ENCODE data around the gene S100A10. TPM values are rescaled to one million over a fixed set of nuclear protein-coding genes. Genes with fewer than 3 reads are reported as not detected.

Gene S100A10
- total RNA-seq, 2 experiments from 2014 or later: 540 to 571 TPM

DNA sequence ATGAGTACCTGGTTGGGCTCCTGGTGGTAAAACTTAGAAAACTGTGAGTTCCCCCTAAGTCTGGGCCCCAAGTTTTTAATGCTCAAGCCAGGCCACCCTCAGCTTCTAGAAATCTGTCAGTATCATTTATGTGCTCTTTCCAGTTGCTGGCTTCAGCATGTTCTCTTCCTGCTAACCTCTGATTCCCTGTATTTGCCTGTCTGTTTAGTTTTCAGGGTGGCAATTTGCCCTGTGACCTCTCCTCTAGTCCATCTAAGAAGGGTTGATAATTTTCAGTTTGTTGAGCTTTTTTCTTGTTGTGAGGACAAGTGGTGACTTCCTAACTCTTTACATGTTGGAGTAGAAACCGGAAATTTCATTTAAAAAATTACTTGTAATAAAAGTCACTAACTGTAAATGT is 16.0 kb upstream of the S100A10 start:
- H3K9me3 Mint-ChIP-seq (ENCODE audit: insufficient read depth): no peaks in the 10 kb centered on the region
- CTCF ChIA-PET: interaction anchor here (0.7 to 1.9 kb wide), 8 partner anchors 8 to 76 kb away, joined by 3 to 10 read pairs (median 4); no protein-coding TSS in a partner anchor
- H3K27ac Mint-ChIP-seq: no peak overlapping the region
- DNase-seq: no peak
- H3K4me3 Mint-ChIP-seq: no peak overlapping the region
- ATAC-seq: no peak
- H3K36me3 Mint-ChIP-seq (ENCODE audit: low read depth): no peaks in the 10 kb centered on the region
- POLR2A ChIA-PET: interaction anchor here (0.6 kb wide), 1 partner anchor 80 kb away, joined by 3 read pairs; no protein-coding TSS in a partner anchor
- peaks cover 5% of the 10 kb centered on the region for H3K4me1 Mint-ChIP-seq (ENCODE audit: low read depth)
- peaks cover 32% of the 10 kb centered on the region for H3K27me3 Mint-ChIP-seq (ENCODE audit: low read depth)

DNA sequence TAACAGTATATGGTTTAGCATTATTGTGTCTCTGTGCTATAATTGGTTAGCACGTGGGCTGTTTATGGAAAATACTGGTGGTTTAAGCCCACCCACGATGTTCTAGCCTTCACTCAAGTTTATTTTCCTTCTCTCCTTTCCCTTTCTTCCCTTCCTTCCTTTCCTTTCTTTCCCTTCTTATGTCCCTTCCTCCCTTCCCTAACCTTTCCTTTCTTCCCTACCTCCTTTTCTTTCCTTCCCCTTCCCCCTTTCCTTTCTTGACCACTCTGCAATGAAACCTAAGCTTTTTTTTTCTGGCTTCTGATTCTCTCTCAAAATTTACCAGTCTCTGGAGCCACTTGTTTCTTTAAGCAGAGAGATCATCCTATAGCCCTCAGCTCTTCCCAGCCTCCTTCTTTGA is 13.4 kb upstream of the S100A10 start:
- Mint-ChIP-seq H3K9me3 (ENCODE audit: insufficient read depth) (no peaks in the 10 kb centered on the region), H3K36me3 (ENCODE audit: low read depth) (no peaks in the 10 kb centered on the region), H3K27ac (no peak overlapping the region), H3K4me1 (ENCODE audit: low read depth) (peaks cover 3% of the 10 kb centered on the region), H3K4me3 (no peak overlapping the region), H3K27me3 (ENCODE audit: low read depth) (peaks cover 40% of the 10 kb centered on the region)
- CTCF ChIA-PET: interaction anchor here (0.9 kb wide), 1 partner anchor 39 kb away, joined by 4 read pairs; no protein-coding TSS in a partner anchor
- no peak for DNase-seq
- no peak for ATAC-seq
- POLR2A ChIA-PET: interaction anchor here (0.5 kb wide), 1 partner anchor 9 kb away, joined by 3 read pairs; no protein-coding TSS in a partner anchor

DNA sequence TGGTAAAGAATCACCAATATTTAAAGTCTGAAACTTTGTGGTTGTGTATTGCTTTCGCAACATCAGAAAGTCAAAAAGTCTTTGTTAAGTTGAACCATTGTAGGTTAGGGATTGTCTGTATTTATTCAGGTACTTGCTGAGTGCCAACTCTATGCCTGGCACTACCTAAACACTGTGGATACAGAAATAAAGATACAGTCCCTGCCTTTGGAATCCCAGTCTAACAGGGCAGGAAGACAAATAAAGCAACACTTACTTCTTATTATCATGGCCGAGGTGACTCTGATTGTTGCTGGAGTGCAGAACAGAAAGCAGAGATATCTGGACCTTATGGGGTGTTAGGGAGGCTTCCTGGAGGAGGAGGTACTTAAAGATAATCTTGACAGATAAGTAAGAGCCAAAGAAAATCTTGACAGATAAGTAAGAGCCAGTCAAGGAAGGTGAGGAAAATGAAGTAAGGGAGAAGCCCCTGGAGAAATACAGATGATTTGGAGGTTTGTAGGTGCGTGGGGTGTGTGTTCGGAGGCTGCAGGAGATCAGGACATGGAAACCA is 11.8 kb upstream of the S100A10 start:
- H3K4me1 Mint-ChIP-seq (ENCODE audit: low read depth): peaks cover 10% of the 10 kb centered on the region
- H3K27ac Mint-ChIP-seq: no peak overlapping the region
- no peak for ATAC-seq
- CTCF ChIA-PET: interaction anchor here (1.4 to 27.4 kb wide), 4 partner anchors 10 to 70 kb away, joined by 9 to 1011 read pairs (median 186); no protein-coding TSS in a partner anchor
- H3K4me3 Mint-ChIP-seq: no peak overlapping the region
- POLR2A ChIA-PET: interaction anchor here (0.7 kb wide), 1 partner anchor 22 kb away, joined by 3 read pairs; no protein-coding TSS in a partner anchor
- DNase-seq: no peak
- peaks cover 37% of the 10 kb centered on the region for H3K27me3 Mint-ChIP-seq (ENCODE audit: low read depth)
- no peaks in the 10 kb centered on the region for H3K9me3 Mint-ChIP-seq (ENCODE audit: insufficient read depth)
- no peaks in the 10 kb centered on the region for H3K36me3 Mint-ChIP-seq (ENCODE audit: low read depth)

DNA sequence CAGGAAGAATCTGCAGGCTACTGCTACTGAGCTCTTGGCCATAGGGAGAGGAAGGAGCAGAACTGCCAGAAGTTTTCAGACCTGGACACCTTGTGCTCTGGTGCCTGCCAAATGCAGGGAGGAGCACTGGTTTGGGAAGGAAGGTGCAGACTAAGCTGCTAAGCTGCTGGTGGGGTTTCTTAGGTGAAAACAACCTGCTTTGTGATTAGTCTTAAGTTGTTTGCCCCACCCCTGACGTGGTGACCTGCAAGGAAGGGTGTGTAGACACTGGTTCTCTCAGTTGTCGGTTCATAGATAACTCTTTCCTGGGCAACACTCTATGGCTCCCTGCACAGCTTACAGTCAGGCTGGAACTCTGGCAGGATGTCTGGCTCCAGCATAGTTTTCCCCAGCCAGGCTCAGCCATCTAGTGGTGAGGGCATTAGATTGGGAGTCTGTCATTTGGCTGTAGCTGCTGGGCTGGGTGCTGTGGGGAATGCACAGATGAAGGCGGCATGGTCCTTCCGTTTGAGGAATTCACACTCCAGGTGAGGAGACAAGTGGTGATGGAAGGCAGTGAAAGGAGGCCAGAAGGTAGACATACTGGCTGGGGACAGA is 10.3 kb upstream of the S100A10 start:
- CTCF ChIA-PET: interaction anchor here (0.7 to 27.4 kb wide), 9 partner anchors 8 to 122 kb away, joined by 3 to 1011 read pairs (median 25); partner anchors contain the start of genes S100A11 and THEM4

DNA sequence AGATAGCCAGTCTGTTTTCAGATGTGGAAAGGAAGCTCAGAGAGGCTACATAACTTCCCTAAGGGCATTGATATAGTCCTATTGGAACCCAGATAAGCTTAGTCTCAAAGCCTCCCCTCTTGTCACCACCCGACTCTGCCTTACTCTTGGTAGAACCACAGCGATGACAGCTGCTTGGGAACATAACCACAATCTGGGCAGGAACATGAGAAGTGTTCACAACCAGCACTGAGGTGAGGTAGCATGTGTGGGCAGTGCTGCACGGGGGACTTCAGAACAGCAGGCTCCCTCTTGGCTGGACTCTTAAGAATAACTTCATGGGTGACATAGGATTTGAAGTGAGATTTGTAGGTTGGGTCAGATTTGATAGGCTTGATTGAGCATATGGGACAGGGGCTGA is 9.3 kb upstream of the S100A10 start:
- Mint-ChIP-seq H3K9me3 (ENCODE audit: insufficient read depth) (no peaks in the 10 kb centered on the region), H3K36me3 (ENCODE audit: low read depth) (no peaks in the 10 kb centered on the region), H3K27ac (no peak overlapping the region), H3K4me1 (ENCODE audit: low read depth) (peaks cover 10% of the 10 kb centered on the region), H3K4me3 (no peak overlapping the region), H3K27me3 (ENCODE audit: low read depth) (peaks cover 34% of the 10 kb centered on the region)
- ATAC-seq (no peak), DNase-seq (no peak)
- CTCF ChIA-PET: interaction anchor here (1.0 to 27.4 kb wide), 12 partner anchors 12 to 409 kb away, joined by 3 to 1011 read pairs (median 20); partner anchors contain the start of genes S100A11 and THEM4
- POLR2A ChIA-PET: interaction anchor here (0.7 to 0.8 kb wide), 2 partner anchors 10 to 16 kb away, joined by 3 read pairs; no protein-coding TSS in a partner anchor

More for the DNA sequence above, 10.3 kb upstream of the S100A10 start:
- Mint-ChIP-seq H3K27ac (no peak overlapping the region), H3K27me3 (ENCODE audit: low read depth) (peaks cover 38% of the 10 kb centered on the region), H3K9me3 (ENCODE audit: insufficient read depth) (no peaks in the 10 kb centered on the region), H3K36me3 (ENCODE audit: low read depth) (no peaks in the 10 kb centered on the region), H3K4me3 (no peak overlapping the region), H3K4me1 (ENCODE audit: low read depth) (peaks cover 10% of the 10 kb centered on the region)
- POLR2A ChIA-PET: no interaction called here
- DNase-seq: no peak
- no peak for ATAC-seq

DNA sequence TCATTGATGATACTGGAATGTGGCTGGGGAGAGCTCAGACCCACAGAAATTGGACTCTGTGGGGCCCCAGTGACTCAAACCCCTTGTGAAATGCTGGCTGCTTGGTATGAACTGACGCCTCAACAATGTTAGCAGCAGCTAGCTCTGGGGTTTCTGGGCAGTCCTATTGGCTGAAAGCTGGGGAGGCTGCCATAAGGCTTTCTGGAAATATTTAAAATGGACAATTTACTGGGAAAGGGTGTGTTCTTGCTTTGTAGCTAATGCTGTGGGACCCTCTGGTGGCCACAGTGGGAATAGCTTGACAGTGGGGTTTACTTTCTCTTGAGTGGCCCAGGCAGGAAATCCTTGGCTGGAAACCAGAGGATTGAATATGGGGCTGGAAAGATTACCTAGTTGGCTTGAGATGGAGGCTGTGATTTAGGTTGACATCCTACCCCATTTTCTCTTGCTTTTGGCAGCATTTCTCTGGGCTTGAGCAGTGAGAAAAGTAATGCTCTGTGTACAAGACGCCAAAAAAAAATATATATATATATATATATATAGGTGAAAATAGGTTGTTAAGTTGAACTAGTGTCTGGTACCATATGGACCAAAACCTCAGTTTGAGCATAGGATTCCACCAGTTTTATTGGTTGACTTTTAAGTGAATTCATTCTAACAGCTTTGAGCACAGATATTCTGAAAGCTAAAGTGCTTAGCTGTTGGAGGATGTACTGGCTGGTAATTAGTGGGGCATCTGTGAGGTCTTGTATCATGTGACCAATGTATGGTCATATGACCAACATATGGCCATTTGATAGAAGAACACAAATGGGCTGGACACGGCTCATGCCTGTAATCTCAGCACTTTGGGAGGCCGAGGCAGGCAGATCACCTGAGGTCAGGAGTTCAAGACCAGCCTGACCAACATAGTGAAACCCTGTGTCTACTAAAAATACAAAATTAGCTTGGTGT is 8.2 kb upstream of the S100A10 start:
- Mint-ChIP-seq H3K36me3 (ENCODE audit: low read depth) (no peaks in the 10 kb centered on the region), H3K9me3 (ENCODE audit: insufficient read depth) (no peaks in the 10 kb centered on the region), H3K27me3 (ENCODE audit: low read depth) (peaks cover 35% of the 10 kb centered on the region), H3K4me3 (no peak overlapping the region), H3K27ac (no peak overlapping the region), H3K4me1 (ENCODE audit: low read depth) (peaks cover 10% of the 10 kb centered on the region)
- DNase-seq (peak; percentile 88), ATAC-seq (peak; percentile 63)
- CTCF ChIA-PET: interaction anchor here (0.6 to 27.4 kb wide), 48 partner anchors 8 to 527 kb away, joined by 3 to 1011 read pairs (median 6); partner anchors contain the start of genes C2CD4D, S100A10, S100A11 and THEM4
- POLR2A ChIA-PET: interaction anchor here (0.6 to 1.0 kb wide), 2 partner anchors 8 to 33 kb away, joined by 3 read pairs; partner anchors contain the start of gene S100A10

DNA sequence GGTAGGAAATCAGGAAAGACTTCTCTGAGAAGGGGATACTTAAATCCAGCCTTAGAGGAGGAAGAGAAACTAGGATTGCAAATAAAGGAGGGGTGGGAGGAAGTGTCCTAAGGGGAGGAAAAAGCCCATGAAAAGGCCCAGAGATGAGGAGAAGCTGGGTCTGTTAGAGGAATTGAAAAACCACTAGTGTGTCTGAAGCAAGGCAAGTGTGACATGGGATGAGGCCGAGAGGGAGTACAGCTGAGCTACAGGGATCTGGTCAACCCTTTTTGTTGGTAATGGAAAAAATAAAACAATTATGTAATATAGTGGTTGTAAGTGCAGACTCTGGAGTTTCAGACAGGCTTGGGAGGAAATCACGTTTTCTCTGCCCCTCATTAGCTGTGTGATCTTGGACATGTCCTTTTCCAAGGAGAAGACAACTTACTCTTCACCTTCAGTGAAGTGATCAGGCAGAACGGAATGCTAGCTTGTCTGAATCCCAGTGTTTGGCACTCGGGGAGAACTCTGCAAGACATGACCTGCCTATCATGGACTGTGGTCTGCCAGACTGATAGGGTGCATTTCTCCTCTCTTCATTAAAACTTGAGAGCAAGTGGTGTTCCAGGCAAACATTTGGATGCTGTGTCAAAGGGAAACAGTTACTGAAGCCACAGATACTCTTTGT is 7.4 kb upstream of the S100A10 start:
- Mint-ChIP-seq H3K36me3 (ENCODE audit: low read depth) (no peaks in the 10 kb centered on the region), H3K4me3 (no peak overlapping the region)

DNA sequence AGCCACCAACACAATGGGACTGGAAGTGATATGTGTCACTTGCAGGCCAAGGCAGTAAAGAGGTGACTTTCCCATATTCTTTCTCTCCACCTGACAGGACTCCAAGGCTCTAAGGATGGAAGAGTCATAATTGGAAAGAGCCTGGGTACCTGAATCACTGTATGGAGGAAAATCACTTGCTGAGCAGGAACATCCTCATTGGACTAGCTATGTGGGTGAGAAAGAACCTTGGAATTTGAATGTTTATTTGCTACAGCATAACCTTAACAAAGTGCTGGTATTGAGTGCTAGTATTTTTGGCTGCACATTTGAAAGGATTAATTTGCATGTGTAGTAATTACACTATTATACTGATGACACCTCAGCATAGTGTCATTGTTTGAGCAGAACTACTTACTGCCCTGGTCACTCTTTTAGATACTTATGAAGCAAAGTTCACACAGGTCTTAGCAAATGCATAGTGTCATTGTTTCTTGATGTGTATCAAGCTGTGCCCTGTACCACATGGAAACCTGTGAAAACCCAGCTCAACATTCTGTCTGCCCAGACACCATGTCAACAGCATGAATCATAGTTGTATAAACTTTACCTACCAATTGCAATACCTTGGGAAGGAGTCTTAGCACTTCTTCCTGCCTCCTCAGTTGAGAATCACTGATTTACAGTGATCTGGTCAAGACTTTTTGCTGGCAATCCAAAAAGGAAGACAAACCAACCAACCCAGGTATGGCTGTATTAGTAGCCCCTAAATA is 5.1 kb upstream of the S100A10 start:
- Mint-ChIP-seq H3K4me1 (ENCODE audit: low read depth) (peaks cover 21% of the 10 kb centered on the region), H3K9me3 (ENCODE audit: insufficient read depth) (no peaks in the 10 kb centered on the region), H3K4me3 (no peak overlapping the region), H3K27ac (no peak overlapping the region), H3K27me3 (ENCODE audit: low read depth) (peaks cover 21% of the 10 kb centered on the region), H3K36me3 (ENCODE audit: low read depth) (no peaks in the 10 kb centered on the region)
- no peak for ATAC-seq
- CTCF ChIA-PET: interaction anchor here (0.9 to 27.4 kb wide), 14 partner anchors 11 to 109 kb away, joined by 3 to 1011 read pairs (median 8); partner anchors contain the start of gene S100A11
- POLR2A ChIA-PET: interaction anchor here (0.7 to 0.8 kb wide), 2 partner anchors 8 to 31 kb away, joined by 3 to 5 read pairs; no protein-coding TSS in a partner anchor
- DNase-seq: no peak

More for the DNA sequence above, 7.4 kb upstream of the S100A10 start:
- ATAC-seq: no peak
- Mint-ChIP-seq H3K27me3 (ENCODE audit: low read depth) (peaks cover 35% of the 10 kb centered on the region), H3K9me3 (ENCODE audit: insufficient read depth) (no peaks in the 10 kb centered on the region), H3K4me1 (ENCODE audit: low read depth) (peaks cover 10% of the 10 kb centered on the region), H3K27ac (no peak overlapping the region)
- CTCF ChIA-PET: interaction anchor here (0.8 to 27.4 kb wide), 45 partner anchors 9 to 526 kb away, joined by 3 to 1011 read pairs (median 6); partner anchors contain the start of genes C2CD4D, S100A11 and THEM4
- DNase-seq: no peak
- POLR2A ChIA-PET: interaction anchor here (0.6 to 1.0 kb wide), 2 partner anchors 8 to 32 kb away, joined by 3 read pairs; partner anchors contain the start of gene S100A10

DNA sequence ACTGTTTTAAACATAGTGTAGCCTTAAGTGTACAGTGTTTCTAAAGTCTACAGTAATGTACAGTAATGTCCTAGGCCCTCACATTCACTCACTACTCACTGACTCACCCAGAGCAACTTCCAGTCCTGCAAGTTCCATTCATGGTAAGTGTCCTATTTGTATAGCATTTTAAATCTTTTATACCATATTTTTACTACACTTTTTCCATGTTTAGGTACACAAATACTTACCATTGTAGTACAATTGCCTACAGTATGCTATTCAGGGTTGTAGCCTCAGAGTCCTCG is 3.6 kb upstream of the S100A10 start:
- H3K9me3 Mint-ChIP-seq (ENCODE audit: insufficient read depth): no peaks in the 10 kb centered on the region
- peaks cover 23% of the 10 kb centered on the region for H3K4me1 Mint-ChIP-seq (ENCODE audit: low read depth)
- ChIA-PET CTCF (interaction anchor here (1.3 to 27.4 kb wide), 5 partner anchors 18 to 62 kb away, joined by 3 to 1011 read pairs (median 116); no protein-coding TSS in a partner anchor), POLR2A (no interaction called here)
- H3K27me3 Mint-ChIP-seq (ENCODE audit: low read depth): peaks cover 13% of the 10 kb centered on the region
- no peak overlapping the region for H3K27ac Mint-ChIP-seq
- no peak for DNase-seq
- H3K36me3 Mint-ChIP-seq (ENCODE audit: low read depth): peaks cover 10% of the 10 kb centered on the region
- H3K4me3 Mint-ChIP-seq: no peak overlapping the region
- ATAC-seq: no peak

DNA sequence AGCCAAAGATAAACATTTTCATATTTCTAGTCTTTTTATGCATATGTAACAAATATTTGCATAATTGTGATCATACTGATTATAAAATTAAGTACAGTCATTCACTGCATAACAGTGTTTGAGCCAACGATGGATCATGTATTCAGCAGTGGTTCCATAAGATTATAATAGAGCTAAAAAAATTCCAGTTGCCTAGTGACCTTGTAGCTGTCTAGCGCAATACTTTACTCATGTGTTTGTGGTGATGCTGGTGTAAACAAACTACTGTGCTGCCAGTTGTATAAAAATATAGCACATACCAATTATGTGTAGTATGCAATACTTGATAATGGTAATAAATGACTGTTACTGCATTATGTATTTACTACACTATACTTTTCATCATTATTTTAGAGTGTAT is 2.1 kb upstream of the S100A10 start:
- DNase-seq: no peak
- Mint-ChIP-seq H3K4me1 (ENCODE audit: low read depth) (peaks cover 32% of the 10 kb centered on the region), H3K36me3 (ENCODE audit: low read depth) (peaks cover 21% of the 10 kb centered on the region), H3K9me3 (ENCODE audit: insufficient read depth) (no peaks in the 10 kb centered on the region), H3K27ac (no peak overlapping the region), H3K27me3 (ENCODE audit: low read depth) (peaks cover 13% of the 10 kb centered on the region), H3K4me3 (no peak overlapping the region)
- ChIA-PET CTCF (interaction anchor here (0.6 to 27.4 kb wide), 16 partner anchors 9 to 832 kb away, joined by 3 to 1011 read pairs (median 4); partner anchors contain the start of gene THEM4), POLR2A (no interaction called here)
- no peak for ATAC-seq

Measured in activated CD8-positive, alpha-beta T cell treated with anti-CD3 and anti-CD28 coated beads, Interleukin-2, amount 10 ng/mL, durations not matched to agents 7 days and 5 days (primary cell).